ENCODE data around the gene MAGI1. TPM values are rescaled to one million over a fixed set of nuclear protein-coding genes. Genes with fewer than 3 reads are reported as not detected.

The MAGI1 gene
- total RNA-seq, 1 donor from 2014 or later, result 18.7 TPM

GRCh38 chr3:65758438-65758837 is 280.3 kb downstream of the MAGI1 start:
- TF ChIP-seq CTCF (IDR thresholded peaks at IDR 0.05), result no peak
- peak overlapping the region; percentile 67 for H3K27ac Mint-ChIP-seq (ENCODE audit: unreplicated experiment)
- DNase-seq (ENCODE audit: low spot score), result no peak
- H3K9me3 Mint-ChIP-seq (ENCODE audit: low read depth), result no peaks in the 10 kb centered on the region
- no peaks in the 10 kb centered on the region for H3K36me3 Mint-ChIP-seq (ENCODE audit: low read depth)
- H3K4me1 Mint-ChIP-seq (ENCODE audit: low read depth), result peaks cover 34% of the 10 kb centered on the region
- no peaks in the 10 kb centered on the region for H3K27me3 Mint-ChIP-seq (ENCODE audit: low read depth)
- H3K4me3 Mint-ChIP-seq (ENCODE audit: unreplicated experiment), result no peak overlapping the region

GRCh38 chr3:65752636-65753035 is 286.1 kb downstream of the MAGI1 start:
- no peak overlapping the region for H3K4me3 Mint-ChIP-seq (ENCODE audit: unreplicated experiment)
- peaks cover 14% of the 10 kb centered on the region for H3K4me1 Mint-ChIP-seq (ENCODE audit: low read depth)
- H3K27ac Mint-ChIP-seq (ENCODE audit: unreplicated experiment), result no peak overlapping the region
- no peak for TF ChIP-seq CTCF (IDR thresholded peaks at IDR 0.05)
- no peaks in the 10 kb centered on the region for H3K9me3 Mint-ChIP-seq (ENCODE audit: low read depth)
- DNase-seq (ENCODE audit: low spot score), result no peak
- H3K27me3 Mint-ChIP-seq (ENCODE audit: low read depth), result no peaks in the 10 kb centered on the region
- no peaks in the 10 kb centered on the region for H3K36me3 Mint-ChIP-seq (ENCODE audit: low read depth)

GRCh38 chr3:65751123-65751700 is 287.5 kb downstream of the MAGI1 start:
- Mint-ChIP-seq H3K27ac (ENCODE audit: unreplicated experiment) (no peak overlapping the region), H3K9me3 (ENCODE audit: low read depth) (no peaks in the 10 kb centered on the region), H3K4me3 (ENCODE audit: unreplicated experiment) (no peak overlapping the region), H3K4me1 (ENCODE audit: low read depth) (peaks cover 5% of the 10 kb centered on the region), H3K27me3 (ENCODE audit: low read depth) (no peaks in the 10 kb centered on the region), H3K36me3 (ENCODE audit: low read depth) (no peaks in the 10 kb centered on the region)
- peak; percentile 84 for TF ChIP-seq CTCF (IDR thresholded peaks at IDR 0.05)
- no peak for DNase-seq (ENCODE audit: low spot score)

GRCh38 chr3:65749066-65749465 is 289.7 kb downstream of the MAGI1 start:
- no peak for DNase-seq (ENCODE audit: low spot score)
- Mint-ChIP-seq H3K36me3 (ENCODE audit: low read depth) (no peaks in the 10 kb centered on the region), H3K9me3 (ENCODE audit: low read depth) (no peaks in the 10 kb centered on the region), H3K27ac (ENCODE audit: unreplicated experiment) (no peak overlapping the region), H3K27me3 (ENCODE audit: low read depth) (no peaks in the 10 kb centered on the region), H3K4me1 (ENCODE audit: low read depth) (no peaks in the 10 kb centered on the region), H3K4me3 (ENCODE audit: unreplicated experiment) (no peak overlapping the region)
- no peak for TF ChIP-seq CTCF (IDR thresholded peaks at IDR 0.05)

DNA sequence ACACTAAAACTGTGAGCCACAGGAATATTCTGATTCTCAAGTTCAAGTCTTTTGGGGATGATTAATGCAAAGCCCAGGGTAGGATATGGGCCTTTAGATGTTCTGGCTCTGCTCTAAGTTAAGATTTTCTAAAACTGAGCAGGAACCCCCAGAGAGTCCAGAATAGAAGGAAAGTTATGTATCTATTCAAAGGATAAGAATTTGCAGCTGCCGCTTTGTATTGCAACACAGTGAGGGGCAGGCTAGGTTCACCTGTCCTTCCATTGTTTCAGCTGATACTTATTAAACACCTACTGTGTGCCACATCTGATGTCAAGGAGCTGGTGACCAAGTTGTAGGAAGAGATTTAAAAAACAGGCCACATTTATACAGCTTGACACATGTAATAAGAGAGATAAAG is 290.4 kb downstream of the MAGI1 start:
- Mint-ChIP-seq H3K27ac (ENCODE audit: unreplicated experiment) (no peak overlapping the region), H3K9me3 (ENCODE audit: low read depth) (no peaks in the 10 kb centered on the region), H3K36me3 (ENCODE audit: low read depth) (no peaks in the 10 kb centered on the region), H3K27me3 (ENCODE audit: low read depth) (no peaks in the 10 kb centered on the region), H3K4me3 (ENCODE audit: unreplicated experiment) (no peak overlapping the region), H3K4me1 (ENCODE audit: low read depth) (no peaks in the 10 kb centered on the region)
- DNase-seq (ENCODE audit: low spot score), result no peak
- TF ChIP-seq CTCF (IDR thresholded peaks at IDR 0.05), result no peak
